Mesendoderm (in vitro differentiated cells): ENCODE data around the gene PRR36.

Source experiments
- DNase-seq: peaks from one replicate; pipeline ENCODE4 v3.0.0; 2013
- H2AK5ac ChIP-seq: 2 replicates; pipeline ENCODE4 v1.6.1; 2013; ENCODE audit warnings: low read length, inconsistent platforms
- H2BK120ac ChIP-seq: 2 replicates; pipeline ENCODE4 v1.6.1; 2013; ENCODE audit warnings: low read depth, mild to moderate bottlenecking, low read length, moderate library complexity, mixed read lengths
- H2BK15ac ChIP-seq: replicated peaks from 2 replicates; pipeline ENCODE4 v1.6.1; 2013; ENCODE audit warnings: low read depth, mild to moderate bottlenecking, moderate library complexity
- H2BK5ac ChIP-seq: 2 replicates; pipeline ENCODE4 v1.6.1; 2013; ENCODE audit warnings: low read length, inconsistent platforms
- H3K18ac ChIP-seq: 2 replicates; pipeline ENCODE4 v1.6.1; 2013; ENCODE audit warnings: mild to moderate bottlenecking, low read length, mixed read lengths
- H3K23ac ChIP-seq: one replicate; pipeline ENCODE4 v1.6.1; 2013; ENCODE audit warnings: low read length
- H3K27ac ChIP-seq: 2 replicates; pipeline ENCODE4 v1.5.1; 2013; ENCODE audit warnings: low read depth, mild to moderate bottlenecking, inconsistent platforms, low read length, moderate library complexity
- H3K27me3 ChIP-seq: 2 replicates; pipeline ENCODE4 v1.6.1; 2013; ENCODE audit warnings: low read length, control low read depth, mild to moderate bottlenecking, inconsistent platforms; ENCODE audit not compliant: insufficient read depth, poor library complexity
- H3K36me3 ChIP-seq: 2 replicates; pipeline ENCODE4 v1.6.1; 2013; ENCODE audit warnings: low read length, inconsistent platforms; ENCODE audit not compliant: control insufficient read depth, insufficient read depth
- H3K4ac ChIP-seq: one replicate; pipeline ENCODE4 v1.6.1; 2013; ENCODE audit warnings: low read depth, mild to moderate bottlenecking, low read length, moderate library complexity
- H3K4me1 ChIP-seq: 2 replicates; pipeline ENCODE4 v1.6.1; 2013; ENCODE audit warnings: low read depth, low read length, inconsistent platforms; ENCODE audit not compliant: control insufficient read depth
- H3K4me2 ChIP-seq: 2 replicates; pipeline ENCODE4 v1.6.1; 2013; ENCODE audit warnings: low read length
- H3K4me3 ChIP-seq: 2 replicates; pipeline ENCODE4 v1.5.1; 2013; ENCODE audit warnings: mild to moderate bottlenecking, low read length
- H3K56ac ChIP-seq: one replicate; pipeline ENCODE4 v1.6.1; 2013; ENCODE audit warnings: low read length
- H3K79me1 ChIP-seq: 2 replicates; pipeline ENCODE4 v1.6.1; 2013; ENCODE audit warnings: low read length, inconsistent platforms
- H3K79me2 ChIP-seq: 2 replicates; pipeline ENCODE4 v1.6.1; 2013; ENCODE audit warnings: mild to moderate bottlenecking, low read length; ENCODE audit not compliant: control insufficient read depth, insufficient read depth
- H3K9ac ChIP-seq: 2 replicates; pipeline ENCODE4 v1.6.1; 2013; ENCODE audit warnings: low read length, inconsistent platforms
- H4K5ac ChIP-seq: one replicate; pipeline ENCODE4 v1.6.1; 2013; ENCODE audit warnings: low read length
- H4K8ac ChIP-seq: one replicate; pipeline ENCODE4 v1.6.1; 2013; ENCODE audit warnings: low read depth, mild to moderate bottlenecking, control low read depth, low read length, moderate library complexity
- WGBS: extraction: QIAGEN DNeasy Blood & Tissue Kit; methylation state at CpG from one replicate; pipeline ENCODE4 v1.1.7; 2013; ENCODE audit warnings: low lambda C conversion rate, missing lambda C conversion rate; ENCODE audit not compliant: insufficient coverage; ENCODE audit errors: extremely low coverage; 5-methylcytosine and 5-hydroxymethylcytosine counted together

Gene PRR36

GRCh38 chr19:7839476-7839875 lies 34.7 kb downstream of the PRR36 start:
- H3K27me3 ChIP-seq, result no peaks in the 10 kb centered on the region
- no peak overlapping the region for H4K5ac ChIP-seq
- no peak overlapping the region for H2BK120ac ChIP-seq
- H3K79me2 ChIP-seq, result no peaks in the 10 kb centered on the region
- H3K4me1 ChIP-seq, result no peaks in the 10 kb centered on the region
- no peaks in the 10 kb centered on the region for H3K79me1 ChIP-seq
- no peak overlapping the region for H3K9ac ChIP-seq
- H3K36me3 ChIP-seq, result no peaks in the 10 kb centered on the region
- WGBS, result no CpG with 5 or more reads among the region's 6 CpGs
- no peak overlapping the region for H3K4ac ChIP-seq
- no peak overlapping the region for H3K18ac ChIP-seq
- no peak overlapping the region for H3K56ac ChIP-seq
- DNase-seq, result no peak
- H2BK15ac ChIP-seq, result no peak overlapping the region
- H3K23ac ChIP-seq, result no peak overlapping the region
- no peak overlapping the region for H3K27ac ChIP-seq
- no peak overlapping the region for H3K4me3 ChIP-seq
- no peak overlapping the region for H2AK5ac ChIP-seq
- no peak overlapping the region for H3K4me2 ChIP-seq
- H2BK5ac ChIP-seq, result no peak overlapping the region
- no peak overlapping the region for H4K8ac ChIP-seq

- Histone ChIP-seq H3K36me3 (no peaks in the 10 kb centered on the region), H2BK15ac (no peak overlapping the region), H3K56ac (no peak overlapping the region), H3K4ac (no peak overlapping the region), H3K18ac (no peak overlapping the region), H3K79me1 (no peaks in the 10 kb centered on the region), H4K8ac (no peak overlapping the region), H3K4me2 (no peak overlapping the region), H2BK5ac (no peak overlapping the region), H2AK5ac (no peak overlapping the region), H3K9ac (no peak overlapping the region), H3K4me3 (no peak overlapping the region), H4K5ac (no peak overlapping the region), H2BK120ac (no peak overlapping the region), H3K23ac (no peak overlapping the region), H3K79me2 (no peaks in the 10 kb centered on the region), H3K27me3 (no peaks in the 10 kb centered on the region), H3K27ac (no peak overlapping the region), H3K4me1 (no peaks in the 10 kb centered on the region)
- DNase-seq, result no peak
- no CpG with 5 or more reads among the region's 23 CpGs for WGBS
Measured at GRCh38 chr19:7833225-7834099, 40.7 kb downstream of the PRR36 start.

GRCh38 chr19:7832781-7833180 lies 41.4 kb downstream of the PRR36 start:
- H2BK15ac ChIP-seq, result no peak overlapping the region
- H3K23ac ChIP-seq, result no peak overlapping the region
- H3K18ac ChIP-seq, result no peak overlapping the region
- no peak overlapping the region for H2AK5ac ChIP-seq
- H3K79me1 ChIP-seq, result no peaks in the 10 kb centered on the region
- no peak overlapping the region for H3K4me2 ChIP-seq
- no CpG with 5 or more reads among the region's 12 CpGs for WGBS
- H3K27ac ChIP-seq, result no peak overlapping the region
- no peak overlapping the region for H4K8ac ChIP-seq
- H3K27me3 ChIP-seq, result no peaks in the 10 kb centered on the region
- H2BK120ac ChIP-seq, result no peak overlapping the region
- no peak overlapping the region for H3K4ac ChIP-seq
- H3K79me2 ChIP-seq, result no peaks in the 10 kb centered on the region
- H2BK5ac ChIP-seq, result no peak overlapping the region
- H3K36me3 ChIP-seq, result no peaks in the 10 kb centered on the region
- no peak overlapping the region for H3K4me3 ChIP-seq
- no peak overlapping the region for H3K56ac ChIP-seq
- no peaks in the 10 kb centered on the region for H3K4me1 ChIP-seq
- no peak overlapping the region for H4K5ac ChIP-seq
- no peak overlapping the region for H3K9ac ChIP-seq
- DNase-seq, result no peak

GRCh38 chr19:7832009-7832408 lies 42.2 kb downstream of the PRR36 start:
- no peak overlapping the region for H3K4me3 ChIP-seq
- H3K4me2 ChIP-seq, result no peak overlapping the region
- H2AK5ac ChIP-seq, result no peak overlapping the region
- no peak overlapping the region for H3K27ac ChIP-seq
- no peaks in the 10 kb centered on the region for H3K4me1 ChIP-seq
- H3K18ac ChIP-seq, result no peak overlapping the region
- no peak overlapping the region for H4K5ac ChIP-seq
- no peak overlapping the region for H3K9ac ChIP-seq
- no peaks in the 10 kb centered on the region for H3K79me2 ChIP-seq
- no CpG with 5 or more reads among the region's 17 CpGs for WGBS
- no peak overlapping the region for H3K56ac ChIP-seq
- DNase-seq, result no peak
- no peak overlapping the region for H3K4ac ChIP-seq
- no peaks in the 10 kb centered on the region for H3K36me3 ChIP-seq
- no peak overlapping the region for H4K8ac ChIP-seq
- no peak overlapping the region for H2BK15ac ChIP-seq
- no peak overlapping the region for H2BK120ac ChIP-seq
- no peak overlapping the region for H3K23ac ChIP-seq
- no peak overlapping the region for H2BK5ac ChIP-seq
- H3K27me3 ChIP-seq, result peaks cover 2% of the 10 kb centered on the region
- no peaks in the 10 kb centered on the region for H3K79me1 ChIP-seq

- Histone ChIP-seq H3K79me2 (no peaks in the 10 kb centered on the region), H3K4ac (no peak overlapping the region), H3K4me1 (no peaks in the 10 kb centered on the region), H3K9ac (no peak overlapping the region), H3K56ac (no peak overlapping the region), H2BK15ac (no peak overlapping the region), H4K5ac (no peak overlapping the region), H3K27ac (no peak overlapping the region), H2BK5ac (no peak overlapping the region), H3K27me3 (peaks cover 2% of the 10 kb centered on the region), H3K18ac (no peak overlapping the region), H3K23ac (no peak overlapping the region), H3K4me3 (no peak overlapping the region), H2BK120ac (no peak overlapping the region), H3K4me2 (no peak overlapping the region), H4K8ac (no peak overlapping the region), H2AK5ac (no peak overlapping the region), H3K79me1 (no peaks in the 10 kb centered on the region), H3K36me3 (no peaks in the 10 kb centered on the region)
- no CpG with 5 or more reads among the region's 10 CpGs for WGBS
- peak; percentile 88 for DNase-seq
Measured at GRCh38 chr19:7831452-7831851, 42.7 kb downstream of the PRR36 start.

- no peak overlapping the region for H3K4me3 ChIP-seq
Measured at GRCh38 chr19:7830823-7831222, 43.4 kb downstream of the PRR36 start.

More at GRCh38 chr19:7830823-7831222, 43.4 kb downstream of the PRR36 start:
- no peak overlapping the region for H3K27ac ChIP-seq
- peak overlapping the region; percentile 49 for H3K56ac ChIP-seq
- H3K4me2 ChIP-seq, result no peak overlapping the region
- peaks cover 2% of the 10 kb centered on the region for H3K27me3 ChIP-seq
- WGBS, result no CpG with 5 or more reads among the region's 7 CpGs
- H3K23ac ChIP-seq, result no peak overlapping the region
- no peak for DNase-seq
- H3K9ac ChIP-seq, result no peak overlapping the region
- no peak overlapping the region for H4K5ac ChIP-seq
- no peak overlapping the region for H2BK120ac ChIP-seq
- no peak overlapping the region for H2BK5ac ChIP-seq
- H4K8ac ChIP-seq, result no peak overlapping the region
- H3K36me3 ChIP-seq, result no peaks in the 10 kb centered on the region
- H3K79me2 ChIP-seq, result no peaks in the 10 kb centered on the region
- H3K4ac ChIP-seq, result no peak overlapping the region
- no peaks in the 10 kb centered on the region for H3K4me1 ChIP-seq
- no peaks in the 10 kb centered on the region for H3K79me1 ChIP-seq
- H2BK15ac ChIP-seq, result no peak overlapping the region
- no peak overlapping the region for H3K18ac ChIP-seq
- H2AK5ac ChIP-seq, result no peak overlapping the region
